Measurements from ENCODE around the gene NBEAL2. TPM values are rescaled to one million over a fixed set of nuclear protein-coding genes. Genes with fewer than 3 reads are reported as not detected.
A peak's percentile ranks its signal among the peaks of the same experiment; 100 is the strongest.
"Not testable (repeated sequence)": the region's sequence is repeated elsewhere in the genome, so short reads cannot be mapped to it uniquely, and the experiment has no call there.

NBEAL2 gene
- total and polyA plus RNA-seq, 4 donors, result 6.3 to 55.8 (median 36.0) TPM

- Histone ChIP-seq H3K27me3 (ENCODE audit: control insufficient read depth in 1 of 2, insufficient read depth in 2 of 2, low read length in 1 of 2) (no peaks in the 10 kb centered on the region), H3K9me3 (ENCODE audit: control insufficient read depth, low read length) (no peaks in the 10 kb centered on the region), H3K4me3 (ENCODE audit: low read length in 2 of 2) (no peak overlapping the region), H3K27ac (ENCODE audit: low read depth in 1 of 2, low read length in 2 of 2) (no peak overlapping the region), H3K36me3 (ENCODE audit: control insufficient read depth in 1 of 2, insufficient read depth in 2 of 2, low read length in 1 of 2) (peaks cover 0 to 2% of the 10 kb centered on the region in 2 donors), H3K4me1 (ENCODE audit: control insufficient read depth in 1 of 2, insufficient read depth in 2 of 2, low read length in 2 of 2) (peaks cover 1 to 3% of the 10 kb centered on the region in 2 donors)
- intact Hi-C loops (cut with DNase I), result no loop called here
- ATAC-seq (ENCODE audit: low FRiP score) (no peak), DNase-seq (no peak)
- 54 to 58% methylated on average over 11 of the region's 11 CpGs for WGBS, 2 donors
Measured at GRCh38 chr3:46957092-46957820, 22.2 kb upstream of the NBEAL2 start.

- intact Hi-C loops (cut with DNase I), result no loop called here
- H3K4me1 ChIP-seq (ENCODE audit: control insufficient read depth in 1 of 2, insufficient read depth in 2 of 2, low read length in 2 of 2), result peaks cover 0 to 1% of the 10 kb centered on the region in 2 donors
- H3K36me3 ChIP-seq (ENCODE audit: control insufficient read depth in 1 of 2, insufficient read depth in 2 of 2, low read length in 1 of 2), result no peaks in the 10 kb centered on the region
- H3K27me3 ChIP-seq (ENCODE audit: control insufficient read depth in 1 of 2, insufficient read depth in 2 of 2, low read length in 1 of 2), result no peaks in the 10 kb centered on the region
- ATAC-seq (ENCODE audit: low FRiP score) (no peak), DNase-seq (no peak)
- no peak overlapping the region for H3K4me3 ChIP-seq (ENCODE audit: low read length in 2 of 2)
- no peak overlapping the region for H3K27ac ChIP-seq (ENCODE audit: low read depth in 1 of 2, low read length in 2 of 2)
- 81 to 84% methylated on average over 9 of the region's 9 CpGs for WGBS, 2 donors
- H3K9me3 ChIP-seq (ENCODE audit: control insufficient read depth, low read length), result no peaks in the 10 kb centered on the region
Measured at GRCh38 chr3:46958467-46959160, 20.9 kb upstream of the NBEAL2 start.

- H3K36me3 ChIP-seq (ENCODE audit: control insufficient read depth in 1 of 2, insufficient read depth in 2 of 2, low read length in 1 of 2), result no peaks in the 10 kb centered on the region
- H3K9me3 ChIP-seq (ENCODE audit: control insufficient read depth, low read length), result no peaks in the 10 kb centered on the region
- no peaks in the 10 kb centered on the region for H3K27me3 ChIP-seq (ENCODE audit: control insufficient read depth in 1 of 2, insufficient read depth in 2 of 2, low read length in 1 of 2)
- H3K4me3 ChIP-seq (ENCODE audit: low read length in 2 of 2), result no peak overlapping the region
- intact Hi-C loops (cut with DNase I), result no loop called here
- DNase-seq (no peak), ATAC-seq (ENCODE audit: low FRiP score) (no peak)
- WGBS, 2 donors, result 80 to 82% methylated on average over 6 of the region's 6 CpGs
- no peak overlapping the region for H3K27ac ChIP-seq (ENCODE audit: low read depth in 1 of 2, low read length in 2 of 2)
- peaks cover 0 to 1% of the 10 kb centered on the region in 2 donors for H3K4me1 ChIP-seq (ENCODE audit: control insufficient read depth in 1 of 2, insufficient read depth in 2 of 2, low read length in 2 of 2)
Measured at GRCh38 chr3:46959161-46959511, 20.3 kb upstream of the NBEAL2 start.

- no peaks in the 10 kb centered on the region for H3K9me3 ChIP-seq (ENCODE audit: control insufficient read depth, low read length)
- peak overlapping the region; percentile 37 to 46 for H3K27ac ChIP-seq (ENCODE audit: low read depth in 1 of 2, low read length in 2 of 2)
- no peaks in the 10 kb centered on the region for H3K27me3 ChIP-seq (ENCODE audit: control insufficient read depth in 1 of 2, insufficient read depth in 2 of 2, low read length in 1 of 2)
- no peak overlapping the region for H3K4me3 ChIP-seq (ENCODE audit: low read length in 2 of 2)
- intact Hi-C loops (cut with DNase I), result no loop called here
- WGBS, 2 donors, result 21 to 27% methylated on average over 4 of the region's 4 CpGs
- peaks cover 0 to 1% of the 10 kb centered on the region in 2 donors for H3K4me1 ChIP-seq (ENCODE audit: control insufficient read depth in 1 of 2, insufficient read depth in 2 of 2, low read length in 2 of 2)
- ATAC-seq (ENCODE audit: low FRiP score), result peak; percentile 43
- H3K36me3 ChIP-seq (ENCODE audit: control insufficient read depth in 1 of 2, insufficient read depth in 2 of 2, low read length in 1 of 2), result no peaks in the 10 kb centered on the region
- DNase-seq, result peak in 1 of 2 donors; percentile 72
Measured at GRCh38 chr3:46960081-46960701, 19.3 kb upstream of the NBEAL2 start.

- no peaks in the 10 kb centered on the region for H3K9me3 ChIP-seq (ENCODE audit: control insufficient read depth, low read length)
- no peaks in the 10 kb centered on the region for H3K36me3 ChIP-seq (ENCODE audit: control insufficient read depth in 1 of 2, insufficient read depth in 2 of 2, low read length in 1 of 2)
- DNase-seq (no peak), ATAC-seq (ENCODE audit: low FRiP score) (no peak)
- H3K27ac ChIP-seq (ENCODE audit: low read depth in 1 of 2, low read length in 2 of 2), result peak overlapping the region; percentile 37 to 46
- H3K4me3 ChIP-seq (ENCODE audit: low read length in 2 of 2), result no peak overlapping the region
- 88 to 95% methylated on average over 1 of the region's 1 CpG for WGBS, 2 donors
- intact Hi-C loops (cut with DNase I), result no loop called here
- H3K27me3 ChIP-seq (ENCODE audit: control insufficient read depth in 1 of 2, insufficient read depth in 2 of 2, low read length in 1 of 2), result no peaks in the 10 kb centered on the region
- H3K4me1 ChIP-seq (ENCODE audit: control insufficient read depth in 1 of 2, insufficient read depth in 2 of 2, low read length in 2 of 2), result peaks cover 0 to 1% of the 10 kb centered on the region in 2 donors
Measured at GRCh38 chr3:46960835-46961234, 18.6 kb upstream of the NBEAL2 start.

- no peak overlapping the region for H3K4me3 ChIP-seq (ENCODE audit: low read length in 2 of 2)
- ATAC-seq (ENCODE audit: low FRiP score), result no peak
- H3K4me1 ChIP-seq (ENCODE audit: control insufficient read depth in 1 of 2, insufficient read depth in 2 of 2, low read length in 2 of 2), result peaks cover 0 to 1% of the 10 kb centered on the region in 2 donors
- intact Hi-C loops (cut with DNase I), result no loop called here
- no peaks in the 10 kb centered on the region for H3K36me3 ChIP-seq (ENCODE audit: control insufficient read depth in 1 of 2, insufficient read depth in 2 of 2, low read length in 1 of 2)
- WGBS, 2 donors, result 100% methylated on average over 1 of the region's 1 CpG
- no peak for DNase-seq
- no peaks in the 10 kb centered on the region for H3K27me3 ChIP-seq (ENCODE audit: control insufficient read depth in 1 of 2, insufficient read depth in 2 of 2, low read length in 1 of 2)
- no peaks in the 10 kb centered on the region for H3K9me3 ChIP-seq (ENCODE audit: control insufficient read depth, low read length)
- H3K27ac ChIP-seq (ENCODE audit: low read depth in 1 of 2, low read length in 2 of 2), result no peak overlapping the region
Measured at GRCh38 chr3:46962427-46962826, 17.0 kb upstream of the NBEAL2 start.

- WGBS, 2 donors, result 91 to 95% methylated on average over 1 of the region's 1 CpG
Measured at GRCh38 chr3:46962990-46963389, 16.5 kb upstream of the NBEAL2 start.

GRCh38 chr3:46964038-46964590, 15.4 kb upstream of the NBEAL2 start:
- DNase-seq; H3K9me3 ChIP-seq (ENCODE audit: control insufficient read depth, low read length); H3K4me1 ChIP-seq (ENCODE audit: control insufficient read depth in 1 of 2, insufficient read depth in 2 of 2, low read length in 2 of 2); H3K27ac ChIP-seq (ENCODE audit: low read depth in 1 of 2, low read length in 2 of 2); H3K36me3 ChIP-seq (ENCODE audit: control insufficient read depth in 1 of 2, insufficient read depth in 2 of 2, low read length in 1 of 2); H3K27me3 ChIP-seq (ENCODE audit: control insufficient read depth in 1 of 2, insufficient read depth in 2 of 2, low read length in 1 of 2); ATAC-seq (ENCODE audit: low FRiP score); H3K4me3 ChIP-seq (ENCODE audit: low read length in 2 of 2); intact Hi-C loops (cut with DNase I): not testable (repeated sequence)
- 94 to 95% methylated on average over 21 to 36 of the region's 36 CpGs for WGBS, 2 donors

More at GRCh38 chr3:46962990-46963389, 16.5 kb upstream of the NBEAL2 start:
- intact Hi-C loops (cut with DNase I), result no loop called here
- no peaks in the 10 kb centered on the region for H3K27me3 ChIP-seq (ENCODE audit: control insufficient read depth in 1 of 2, insufficient read depth in 2 of 2, low read length in 1 of 2)
- H3K4me1 ChIP-seq (ENCODE audit: control insufficient read depth in 1 of 2, insufficient read depth in 2 of 2, low read length in 2 of 2), result peaks cover 0 to 1% of the 10 kb centered on the region in 2 donors
- ATAC-seq (ENCODE audit: low FRiP score), result no peak
- H3K9me3 ChIP-seq (ENCODE audit: control insufficient read depth, low read length), result no peaks in the 10 kb centered on the region
- no peaks in the 10 kb centered on the region for H3K36me3 ChIP-seq (ENCODE audit: control insufficient read depth in 1 of 2, insufficient read depth in 2 of 2, low read length in 1 of 2)
- H3K27ac ChIP-seq (ENCODE audit: low read depth in 1 of 2, low read length in 2 of 2), result no peak overlapping the region
- DNase-seq, result no peak
- no peak overlapping the region for H3K4me3 ChIP-seq (ENCODE audit: low read length in 2 of 2)
